ENCODE data around the gene SPRR2G.
"Not testable (repeated sequence)": the region's sequence is repeated elsewhere in the genome, so short reads cannot be mapped to it uniquely, and the experiment has no call there.

Gene SPRR2G

DNA sequence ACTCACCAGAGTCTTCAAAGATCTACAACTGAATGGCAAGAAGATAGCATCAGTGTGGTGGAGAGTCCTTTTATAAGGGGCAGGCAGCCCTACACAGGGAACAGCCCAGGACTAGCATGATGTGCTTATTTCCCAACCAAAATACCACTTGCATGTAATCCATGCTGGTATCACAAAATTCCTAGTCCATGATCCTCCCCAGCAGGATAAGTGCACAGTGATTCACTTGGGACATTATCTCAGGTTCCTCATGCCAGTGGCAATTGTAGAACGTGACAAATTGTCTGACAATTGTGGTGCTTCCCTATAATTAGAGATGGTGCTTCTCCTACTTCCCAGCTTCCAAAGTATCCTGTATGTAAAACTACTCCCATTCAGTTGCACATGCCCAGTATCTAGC is at the start of gene SPRR2G:
TSS of gene SPRR2G (minus strand) at position 45 of the 400 bp plus-strand sequence. CDS start 780 bp downstream, outside the sequence.
- no peak for DNase-seq

DNA sequence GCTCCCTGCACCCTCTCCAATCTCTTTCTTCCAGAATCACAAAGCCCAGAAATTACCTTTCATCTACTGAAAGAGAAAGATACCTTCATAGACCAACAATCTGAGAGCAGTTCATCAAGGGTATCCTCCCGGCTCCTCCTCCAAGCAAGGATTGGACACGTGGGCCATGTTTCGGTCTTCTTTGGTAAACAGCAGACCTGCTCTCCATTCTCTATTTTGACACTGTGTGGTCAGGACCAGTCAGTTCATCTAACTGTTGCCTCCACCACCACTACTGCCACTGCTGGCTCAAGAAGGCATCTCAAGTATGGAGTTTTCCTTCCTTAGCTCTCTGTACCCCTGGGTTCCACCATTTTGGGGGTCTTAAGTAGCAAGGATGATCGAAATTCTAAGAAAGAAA is 44.5 kb upstream of the SPRR2G start:
- DNase-seq, result no peak

DNA sequence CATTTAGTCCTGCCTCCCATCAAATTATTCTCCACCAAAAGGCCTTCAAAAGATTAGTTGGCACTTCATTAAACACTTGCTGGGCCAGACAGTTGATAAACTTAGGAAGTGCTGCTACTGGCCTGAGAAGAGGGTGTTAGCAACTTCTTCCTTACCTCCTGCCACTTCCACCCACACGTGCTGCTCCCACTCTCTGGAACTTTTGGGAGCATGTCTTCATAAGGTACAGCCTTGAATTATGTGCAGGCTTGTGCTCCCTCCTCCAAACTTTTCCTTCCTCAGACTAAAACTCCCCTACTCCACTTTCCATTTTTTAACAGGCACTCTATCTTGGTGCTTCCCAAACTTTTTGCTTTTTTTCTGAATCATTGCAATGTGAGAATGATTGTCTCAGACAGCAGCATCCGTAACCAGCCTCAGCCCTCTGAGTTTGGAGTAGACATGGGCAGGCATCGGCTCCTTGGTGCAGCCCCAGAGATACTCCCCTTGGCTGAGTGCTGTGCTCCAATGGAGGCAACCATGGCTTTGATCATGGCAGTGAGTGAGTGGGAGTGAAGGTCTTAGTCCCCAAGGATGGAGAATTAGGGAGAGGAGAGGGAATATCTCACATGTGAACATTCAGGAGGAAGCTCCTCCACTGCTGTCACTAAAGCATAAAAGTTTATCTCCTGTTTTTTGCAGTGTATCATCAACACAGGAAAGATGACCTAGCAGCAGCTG is 43.8 kb upstream of the SPRR2G start:
- DNase-seq, result no peak

DNA sequence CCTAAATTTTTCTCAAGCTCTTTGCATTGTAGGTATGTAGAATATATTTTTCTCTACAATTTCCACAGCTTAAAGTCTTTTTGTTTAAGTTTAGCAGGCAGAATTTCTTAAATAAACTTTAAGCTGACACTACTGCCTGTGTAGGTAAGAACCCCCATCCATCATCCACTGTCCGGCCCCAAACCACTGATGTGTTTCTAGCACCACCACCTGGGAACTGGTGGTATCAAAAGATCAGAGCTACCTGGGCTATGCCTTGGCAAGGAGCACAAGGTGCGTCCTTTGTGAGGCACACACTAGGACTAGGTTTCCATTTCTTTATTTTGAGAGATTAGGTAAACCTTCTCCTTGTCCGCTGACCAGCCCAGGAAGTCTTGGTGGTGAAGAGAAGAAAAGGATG is 42.0 kb upstream of the SPRR2G start:
- DNase-seq, result no peak

DNA sequence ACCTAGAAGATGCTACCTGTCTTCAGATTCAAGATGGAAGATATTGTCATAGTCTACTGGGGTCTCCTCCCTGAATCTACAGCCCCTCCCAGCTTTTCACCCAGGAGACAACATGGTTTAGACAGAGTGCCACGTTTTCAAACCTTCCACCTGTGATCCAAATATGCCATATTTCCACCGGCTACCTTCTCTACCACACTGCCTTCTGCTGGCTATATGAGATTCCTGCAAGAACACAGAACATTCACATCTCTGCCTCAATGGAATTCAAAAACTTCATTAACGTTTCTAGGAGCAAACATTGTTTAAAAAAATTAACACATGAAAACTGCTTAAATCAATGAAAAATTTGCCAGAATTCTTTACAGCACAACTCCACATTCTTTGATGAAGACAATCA is 39.7 kb upstream of the SPRR2G start:
- no peak for DNase-seq

DNA sequence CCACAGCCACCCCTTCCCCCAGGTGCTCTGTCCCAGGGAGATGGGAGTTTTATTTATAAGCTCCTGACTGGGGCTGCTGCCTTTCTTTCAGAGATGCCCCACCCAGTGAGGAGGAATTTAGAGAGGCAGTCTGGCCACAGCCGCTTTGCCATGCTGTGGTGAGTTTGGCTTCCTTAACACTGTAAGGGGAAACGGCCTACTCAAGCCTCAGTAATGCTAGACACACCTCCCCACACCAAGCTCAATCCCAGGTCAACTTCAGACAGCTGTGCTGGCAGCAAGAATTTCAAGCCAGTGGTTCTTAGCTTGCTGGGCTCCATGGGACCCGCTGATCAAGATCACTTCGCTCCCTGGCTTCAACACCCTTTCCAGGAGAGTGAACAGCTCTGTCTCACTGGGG is 37.6 kb upstream of the SPRR2G start:
- not testable (repeated sequence) for DNase-seq

DNA sequence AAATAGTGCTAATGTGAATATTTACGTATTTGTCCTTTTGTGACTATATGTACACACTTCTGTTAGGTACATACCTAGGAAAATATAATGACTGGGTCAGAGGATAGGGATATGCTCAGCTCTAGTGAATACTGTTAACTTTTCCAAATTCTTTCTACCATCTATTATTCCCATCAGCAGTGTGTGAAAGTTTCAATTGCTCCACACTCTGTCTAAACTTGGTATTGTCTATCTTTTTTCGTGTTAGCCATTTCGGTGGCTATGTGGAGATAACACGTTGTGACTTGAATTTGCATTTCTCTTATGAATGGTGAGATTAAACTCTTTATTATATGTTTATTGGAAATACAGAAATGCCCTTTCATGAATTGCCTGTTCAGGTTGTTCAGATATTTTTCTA is 29.9 kb upstream of the SPRR2G start:
- no peak for DNase-seq

DNA sequence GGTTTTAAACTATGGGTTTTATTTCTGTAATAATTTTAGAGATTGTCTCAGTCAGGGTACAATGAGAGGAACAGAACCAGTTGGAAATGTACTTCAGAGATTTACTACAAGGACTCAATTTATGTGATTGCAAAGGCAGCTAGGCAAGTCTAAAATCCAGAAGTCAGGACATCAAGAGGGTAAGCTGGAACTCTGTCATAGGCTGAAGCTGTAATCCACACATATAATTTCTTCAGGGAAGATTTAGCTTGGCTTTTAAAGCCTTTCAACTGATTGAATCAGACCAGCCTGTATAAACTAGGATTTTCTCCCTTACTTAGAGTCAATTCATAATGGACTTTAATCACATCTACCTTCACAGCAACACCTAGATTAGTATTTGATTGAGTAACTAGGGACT is 28.2 kb upstream of the SPRR2G start:
- no peak for DNase-seq

DNA sequence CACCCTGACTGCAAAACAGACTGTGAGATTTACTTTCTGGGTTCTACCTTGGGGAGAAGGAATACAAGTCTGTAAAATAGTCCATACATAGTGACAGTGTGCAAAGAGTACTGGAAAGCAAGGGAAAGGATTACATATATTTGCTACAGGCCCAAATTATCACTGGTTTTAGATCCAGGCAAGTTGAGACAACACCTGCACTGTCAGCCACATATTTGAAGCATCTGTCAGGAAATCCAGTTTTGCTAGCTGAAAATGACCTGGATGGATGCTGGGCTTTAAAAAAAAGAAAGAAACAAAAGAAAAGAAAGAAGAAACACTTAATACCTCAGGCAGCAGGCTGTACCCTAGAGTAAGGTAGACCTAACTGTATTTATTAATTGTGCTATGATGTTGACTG is 23.9 kb upstream of the SPRR2G start:
- no peak for DNase-seq

DNA sequence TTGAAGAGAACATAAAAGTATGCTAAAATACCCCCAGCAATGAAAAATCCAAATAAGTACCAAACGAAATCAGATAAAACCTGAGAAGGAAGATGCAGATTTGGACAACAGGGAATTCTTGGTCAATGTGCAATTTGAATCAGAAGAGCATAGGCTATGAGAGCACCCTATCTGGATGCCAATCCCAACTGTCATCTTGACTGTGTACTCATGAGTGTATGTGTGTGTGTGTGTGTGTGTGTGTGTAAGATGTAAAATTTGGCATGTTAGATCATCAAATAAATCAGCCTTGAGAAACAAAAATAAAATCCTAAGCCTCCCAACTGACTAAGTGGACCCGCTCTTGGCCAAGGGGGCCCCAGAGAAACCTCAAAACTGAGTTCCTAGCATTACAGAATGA is 18.0 kb upstream of the SPRR2G start:
- no peak for DNase-seq

DNA sequence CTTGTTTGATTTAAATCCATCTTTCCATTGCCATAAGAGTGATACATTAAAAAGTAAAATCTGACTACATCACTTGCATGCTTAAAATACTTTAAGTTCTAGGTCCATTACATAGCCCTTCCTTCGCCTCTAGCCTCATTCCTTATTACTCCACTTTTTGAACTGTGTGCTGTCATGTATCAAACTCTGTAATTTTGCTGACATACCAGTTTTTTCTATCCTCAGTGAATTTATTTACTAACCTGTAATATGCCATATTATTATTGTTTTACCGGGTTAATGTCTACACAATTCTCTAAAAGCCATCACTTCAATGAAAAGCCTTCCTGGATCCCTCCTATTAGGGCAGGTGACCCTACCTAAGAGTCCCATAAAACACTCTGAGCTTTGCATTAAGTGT is 4.9 kb upstream of the SPRR2G start:
- no peak for DNase-seq

DNA sequence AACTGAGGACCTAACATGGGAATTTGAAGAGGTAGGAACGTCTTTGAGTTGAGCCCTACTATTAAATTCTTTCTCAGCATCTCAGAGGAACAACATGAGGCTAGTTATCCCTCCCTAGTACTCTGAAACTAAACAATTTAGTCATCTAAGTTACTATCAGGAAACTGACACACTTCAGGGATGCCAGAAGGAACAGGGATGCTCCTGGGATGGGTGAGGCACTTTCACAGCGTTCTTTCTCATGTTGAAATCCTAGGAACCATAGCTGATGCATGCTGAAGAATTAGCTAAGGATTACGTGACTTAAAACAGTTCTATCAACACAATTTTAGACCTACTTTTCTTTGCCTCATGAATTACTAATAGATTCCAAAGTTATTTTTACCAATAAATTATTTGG is 1.8 kb upstream of the SPRR2G start:
- no peak for DNase-seq

DNA sequence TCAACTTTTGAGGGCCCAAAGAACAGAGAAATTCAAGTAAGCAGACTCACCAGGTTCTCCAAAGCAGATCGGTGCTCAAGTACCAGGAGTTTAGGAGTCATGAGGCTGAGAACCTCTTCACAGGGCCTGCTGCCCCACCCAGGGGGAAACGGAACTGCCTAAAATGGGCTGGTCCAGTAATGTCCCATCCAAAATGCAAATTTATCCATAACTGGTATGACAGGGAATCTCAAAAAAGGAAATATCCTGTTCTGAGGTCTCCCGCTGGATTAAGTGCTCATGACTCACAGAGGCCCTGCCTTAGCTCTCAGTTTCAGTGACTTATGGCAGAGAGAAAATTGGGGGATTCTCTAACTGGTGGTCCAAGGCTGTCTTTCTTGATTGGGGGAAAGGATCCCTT is 9.3 kb downstream of the SPRR2G start:
- no peak for DNase-seq

DNA sequence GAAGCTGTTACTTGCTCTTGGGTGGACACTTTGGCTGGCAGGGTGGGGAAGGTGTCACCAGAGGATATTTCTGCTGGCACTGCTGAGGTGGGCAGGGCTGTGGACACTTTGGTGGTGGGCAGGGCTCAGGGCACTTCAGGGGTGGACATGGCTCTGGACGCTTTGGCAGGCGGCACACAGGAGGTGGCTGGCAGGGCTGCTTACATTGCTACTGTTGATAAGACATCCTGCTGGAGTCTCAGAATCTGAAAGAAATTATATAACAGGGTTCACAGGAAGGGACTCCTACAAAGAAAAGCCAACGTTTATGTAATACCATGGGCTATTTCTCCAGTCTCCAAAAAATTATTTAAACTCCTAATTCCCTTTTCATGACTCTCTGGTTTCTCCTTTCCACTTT is 10.2 kb downstream of the SPRR2G start:
- no peak for DNase-seq

DNA sequence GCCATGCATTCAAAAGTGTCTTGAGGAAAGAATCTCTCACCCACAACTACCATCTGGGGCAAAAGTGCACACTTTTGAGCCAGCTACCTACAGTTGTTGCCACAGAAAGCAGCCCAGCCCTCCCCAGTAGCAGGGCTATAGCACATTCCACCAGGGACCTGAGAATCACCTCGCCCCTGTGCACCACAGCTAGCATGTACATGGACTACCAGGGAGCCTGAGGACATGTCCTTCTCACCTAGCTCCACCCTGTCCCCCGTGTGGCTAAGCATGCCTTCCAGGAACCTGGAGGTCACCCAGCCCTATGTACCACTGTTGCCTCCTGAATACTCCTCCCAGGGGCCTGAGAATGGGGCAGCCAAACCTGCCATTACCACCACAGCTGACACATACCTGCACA is 16.9 kb downstream of the SPRR2G start:
- DNase-seq, result no peak

DNA sequence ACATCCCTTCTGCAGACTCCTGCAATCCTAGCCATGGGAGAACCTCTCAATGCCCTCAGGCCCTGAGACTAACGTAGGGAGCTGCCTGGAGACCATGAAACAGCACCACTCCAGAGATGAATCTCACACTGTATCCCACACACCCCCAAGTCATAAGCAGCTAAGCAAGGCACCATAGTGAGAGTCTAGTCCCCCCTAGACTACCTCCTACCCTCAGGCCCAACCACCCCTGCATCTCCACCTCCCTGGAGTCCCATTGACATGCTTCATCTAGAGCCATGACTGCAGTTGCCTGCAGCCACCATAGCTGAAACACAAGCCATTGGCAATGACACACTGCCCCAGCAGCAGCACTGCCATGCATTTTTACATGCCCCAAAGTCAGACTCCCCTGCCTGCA is 17.4 kb downstream of the SPRR2G start:
- no peak for DNase-seq

DNA sequence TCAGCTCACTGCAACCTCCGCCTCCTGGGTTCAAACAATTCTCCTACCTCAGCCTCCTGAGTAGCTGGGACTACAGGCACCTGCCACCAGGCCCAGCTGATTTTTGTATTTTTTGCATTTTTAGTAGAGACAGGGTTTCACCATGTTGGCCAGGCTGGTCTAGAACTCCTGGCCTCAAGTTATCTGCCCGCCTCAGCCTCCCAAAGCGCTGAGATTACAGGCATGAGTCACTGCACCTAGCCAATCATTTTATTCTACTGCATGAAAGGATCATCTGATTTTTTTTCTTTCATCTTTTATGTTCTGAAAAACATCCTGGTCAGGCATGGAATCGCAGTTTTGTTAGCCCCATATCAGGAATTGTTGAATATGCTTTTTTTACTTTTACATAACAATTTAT is 22.0 kb downstream of the SPRR2G start:
- DNase-seq, result not testable (repeated sequence)

DNA sequence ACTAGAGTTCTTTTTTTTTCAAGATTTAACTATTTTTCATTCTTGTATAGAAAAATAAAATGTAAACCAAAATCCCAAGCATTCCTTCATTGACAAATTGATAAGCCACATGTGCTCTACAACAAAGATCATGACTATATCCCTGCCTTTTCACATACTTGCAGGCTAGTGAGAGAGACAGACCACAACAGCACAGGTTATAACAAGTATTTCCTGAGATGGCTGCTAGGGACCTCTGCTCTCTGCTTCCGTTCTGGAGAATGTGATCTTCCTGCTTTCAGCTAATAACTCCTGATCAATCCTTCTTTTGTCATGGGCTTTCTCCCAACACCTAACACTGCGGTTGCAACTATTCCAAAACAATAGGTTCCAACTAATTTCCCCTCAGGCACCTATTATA is 23.4 kb downstream of the SPRR2G start:
- DNase-seq, result no peak

DNA sequence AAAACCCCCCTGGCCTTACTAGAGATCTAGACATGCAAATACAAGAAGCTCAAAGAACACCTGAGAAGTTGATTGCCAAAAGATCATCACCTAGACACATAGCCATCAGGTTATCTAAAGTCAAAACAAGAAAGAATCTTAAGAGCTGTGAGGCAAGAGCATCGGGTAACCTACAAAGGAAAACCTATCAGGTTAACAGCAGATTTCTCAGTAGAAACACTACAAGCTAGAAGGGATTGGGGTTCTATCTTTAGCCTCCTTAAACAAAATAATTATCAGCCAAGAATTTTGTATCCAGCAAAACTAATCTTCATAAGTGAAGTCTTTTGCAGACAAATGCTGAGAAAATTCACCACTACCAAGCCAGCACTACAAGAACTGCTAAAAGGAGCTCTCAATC is 25.2 kb downstream of the SPRR2G start:
- no peak for DNase-seq

DNA sequence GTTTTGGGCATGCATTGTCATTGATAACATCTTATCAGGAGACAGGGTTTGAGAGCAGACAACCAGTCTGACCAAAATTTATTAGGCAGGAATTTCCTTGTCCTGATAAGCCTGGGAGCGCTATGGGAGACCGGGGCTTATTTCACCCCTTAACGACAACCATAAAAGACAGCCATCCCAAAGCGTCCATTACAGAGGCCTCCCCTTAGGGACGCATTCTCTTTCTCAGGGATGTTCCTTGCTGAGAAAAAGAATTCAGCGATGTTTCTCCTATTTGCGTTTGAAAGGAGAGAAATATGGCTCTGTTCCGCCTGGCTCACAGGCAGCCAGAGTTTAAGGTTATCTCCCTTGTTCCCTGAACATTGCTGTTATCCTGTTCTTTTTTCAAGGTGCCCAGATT is 26.9 kb downstream of the SPRR2G start:
- not testable (repeated sequence) for DNase-seq

DNA sequence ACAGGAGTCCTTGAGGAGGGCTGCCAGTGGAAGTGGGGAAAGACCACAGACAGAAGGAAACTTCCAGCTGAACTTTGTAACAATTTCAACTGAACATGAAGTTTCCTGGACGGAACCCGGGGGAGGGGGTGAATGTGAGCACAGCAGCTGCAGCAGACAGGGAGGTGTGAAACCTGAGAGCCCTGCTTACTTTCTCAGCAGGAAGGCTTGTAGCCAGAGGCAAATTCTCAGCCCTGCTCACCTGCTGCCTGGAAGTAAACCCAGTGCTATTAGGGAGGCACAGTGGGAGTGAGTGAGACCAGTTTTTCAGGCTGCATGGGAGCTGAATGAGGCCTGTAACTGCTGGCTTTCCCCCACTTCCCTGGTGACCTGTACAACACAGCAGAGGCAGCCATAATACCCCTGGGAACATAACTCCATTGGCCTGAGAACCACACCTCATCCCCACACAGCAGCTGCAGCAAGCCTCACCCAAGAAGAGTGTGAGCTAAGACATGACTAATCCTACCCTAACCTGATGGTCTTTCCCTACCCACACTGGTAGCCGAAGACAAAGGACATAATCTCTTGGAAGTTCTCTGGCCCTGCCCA is 27.8 kb downstream of the SPRR2G start:
- no peak for DNase-seq

DNA sequence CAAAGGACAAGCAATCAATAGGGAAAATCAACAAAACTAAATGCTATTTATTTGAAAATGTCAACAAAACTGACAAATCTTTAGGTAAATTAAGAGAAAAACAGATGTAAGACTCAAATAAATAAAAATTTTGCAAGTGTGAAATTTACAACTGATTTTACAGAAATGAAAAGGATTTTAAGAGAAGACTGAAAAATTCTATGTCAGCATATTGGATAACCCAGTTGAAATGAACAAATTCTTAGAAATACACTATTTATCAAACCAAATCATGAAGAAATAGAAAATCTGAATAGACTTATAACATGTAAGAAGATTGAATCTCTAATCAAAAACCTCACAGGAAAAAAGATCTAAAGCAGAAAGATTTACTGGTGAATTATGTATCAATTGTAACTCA is 29.7 kb downstream of the SPRR2G start:
- DNase-seq, result no peak

DNA sequence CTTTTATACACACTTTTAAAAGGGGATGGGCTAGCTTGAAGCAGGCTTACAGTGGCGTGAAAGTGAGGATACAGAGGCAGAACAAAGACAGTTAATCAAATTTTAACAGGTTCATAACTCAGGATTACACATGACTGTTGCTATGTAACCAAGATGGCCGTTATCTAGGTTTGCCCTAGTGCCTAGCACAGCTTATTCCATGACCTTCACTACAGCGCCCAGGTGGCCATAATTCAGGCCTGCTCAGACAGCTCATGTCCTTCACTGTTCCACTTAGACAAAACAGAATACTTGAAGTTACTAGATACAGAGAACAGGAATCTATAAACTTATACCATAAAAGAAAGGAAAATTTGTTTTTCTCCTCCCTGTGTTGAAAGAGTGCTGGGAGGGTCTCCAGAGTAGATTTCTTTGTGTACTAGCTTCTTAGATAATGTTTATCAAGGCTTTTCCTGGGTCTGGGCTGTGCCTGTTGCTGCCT is 31.2 kb downstream of the SPRR2G start:
- DNase-seq, result no peak

DNA sequence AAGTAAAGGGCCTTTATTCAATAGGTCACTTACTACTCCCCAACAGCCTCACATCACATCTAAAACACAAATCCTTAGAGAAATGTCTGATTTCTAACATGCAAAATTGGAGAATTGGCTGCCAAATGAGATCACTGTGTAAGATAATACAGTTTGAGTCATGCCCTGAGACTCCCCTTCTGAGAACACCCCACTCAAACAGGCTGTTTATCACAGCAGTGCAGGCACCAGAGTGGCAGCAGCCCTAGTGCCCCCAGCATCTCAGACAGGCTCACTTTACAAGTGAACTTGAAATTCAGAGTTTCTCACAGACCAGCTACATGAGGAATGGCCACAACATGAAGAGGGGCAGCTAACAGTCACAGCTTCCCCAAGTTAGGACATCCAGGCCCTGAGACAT is 35.4 kb downstream of the SPRR2G start:
- not testable (repeated sequence) for DNase-seq

DNA sequence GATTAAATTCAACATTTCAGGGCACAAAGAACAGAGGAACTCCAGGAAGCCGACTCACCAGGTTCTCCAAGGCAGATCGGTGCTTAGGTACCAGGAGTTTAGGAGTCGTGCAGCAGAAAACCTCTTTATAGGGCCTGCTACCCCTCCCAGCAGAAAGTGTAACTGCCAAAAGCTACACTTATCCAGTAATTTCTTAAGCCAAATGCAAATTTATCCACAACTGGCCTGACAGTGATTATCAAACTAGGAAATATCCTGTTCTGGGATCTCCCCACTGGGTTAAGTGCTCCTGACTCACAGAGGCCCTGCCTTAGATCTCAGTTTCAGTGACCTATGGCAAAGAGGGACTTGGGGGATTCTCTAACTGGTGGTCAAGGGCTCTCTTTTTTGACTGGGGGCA is 37.3 kb downstream of the SPRR2G start, which contains the start of gene SPRR2F:
TSS of gene SPRR2F (minus strand) at position 101 of the 400 bp plus-strand sequence. CDS start 783 bp downstream, outside the sequence.
- DNase-seq, result no peak

Data from bone marrow (tissue), 2 donors.